GM19328 (cell line): ENCODE results near the gene COQ5.
A peak's percentile ranks its signal among the peaks of the same experiment; 100 is the strongest.

Experiments used
- ATAC-seq: cut with Tn5 transposase; IDR thresholded peaks from one replicate; pipeline ENCODE4 v1.9.1; 2021; ENCODE audit warnings: mild to moderate bottlenecking, moderate library complexity; ENCODE audit not compliant: unreplicated experiment

The COQ5 gene

GRCh38 chr12:120457133-120457532 lies 71.8 kb downstream of the COQ5 start:
- no peak for ATAC-seq

GRCh38 chr12:120455302-120455701 lies 73.7 kb downstream of the COQ5 start:
- no peak for ATAC-seq

GRCh38 chr12:120453977-120454376 lies 75.0 kb downstream of the COQ5 start:
- peak; percentile 51 for ATAC-seq
